GM12891 (cell line): ENCODE measurements around the gene LRRC66.

ENCODE experiments used
- PAX5 ChIP-seq: IDR thresholded peaks from 2 replicates; pipeline ENCODE4 v1.6.1; 2011; ENCODE audit warnings: low read length, moderate library complexity, mild to moderate bottlenecking; ENCODE audit not compliant: insufficient read depth, severe bottlenecking
- POLR2A ChIP-seq: IDR thresholded peaks from 2 replicates; pipeline ENCODE4 v1.6.1; 2011; ENCODE audit warnings: low read depth, low read length, control low read depth
- POLR2AphosphoS5 ChIP-seq: IDR thresholded peaks from 2 replicates; pipeline ENCODE4 v1.6.1; 2011; ENCODE audit warnings: low read depth, low read length, control low read depth

GRCh38 chr4:52010986-52011385 is 9.2 kb downstream of the LRRC66 start:
- TF ChIP-seq POLR2AphosphoS5 (no peak), POLR2A (no peak), PAX5 (no peak)
